Neural crest cell (in vitro differentiated cells): Measurements from ENCODE around the gene MGAT3. TPM values are rescaled to one million over a fixed set of nuclear protein-coding genes. Genes with fewer than 3 reads are reported as not detected.

ENCODE experiments used
- DNase-seq: peaks from one replicate; pipeline ENCODE4 v3.0.0; 2021; ENCODE audit warnings: low read depth, mixed read lengths, low spot score
- H3K27ac Mint-ChIP-seq: one replicate; pipeline ENCODE4 v1.8.0; 2021; ENCODE audit warnings: mild to moderate bottlenecking, mixed read lengths; ENCODE audit not compliant: unreplicated experiment
- H3K27me3 Mint-ChIP-seq: 2 replicates; pipeline ENCODE4 v1.8.0; 2021; ENCODE audit warnings: low read depth, mild to moderate bottlenecking, mixed read lengths
- H3K36me3 Mint-ChIP-seq: 2 replicates; pipeline ENCODE4 v1.8.0; 2021; ENCODE audit warnings: low read depth, mild to moderate bottlenecking, mixed read lengths
- H3K4me1 Mint-ChIP-seq: 2 replicates; pipeline ENCODE4 v1.8.0; 2021; ENCODE audit warnings: mixed read lengths
- H3K4me3 Mint-ChIP-seq: one replicate; pipeline ENCODE4 v1.8.0; 2021; ENCODE audit warnings: mild to moderate bottlenecking, mixed read lengths
- H3K9me3 Mint-ChIP-seq: 2 replicates; pipeline ENCODE4 v1.8.0; 2021; ENCODE audit warnings: mixed read lengths
- CTCF ChIP-seq: fragments of 200-600 bp; sonication (generic); conservative IDR thresholded peaks from 2 replicates; pipeline ENCODE4 v1.5.0; 2021; ENCODE audit warnings: antibody characterized with exemption, mild to moderate bottlenecking
- total RNA-seq: library from RNA; stranded (reverse); gene quantifications from 2 replicates; pipeline ENCODE4 v1.2.1, GENCODE V29; 2021

Gene MGAT3
- total RNA-seq, 1 donor from 2014 or later = 20.3 TPM

- Mint-ChIP-seq H3K27me3 (no peaks in the 10 kb centered on the region), H3K4me1 (peaks cover 58% of the 10 kb centered on the region), H3K27ac (peak overlapping the region; percentile 97), H3K4me3 (peak overlapping the region; percentile 57), H3K36me3 (no peaks in the 10 kb centered on the region), H3K9me3 (no peaks in the 10 kb centered on the region)
- no peak for DNase-seq
- no peak for TF ChIP-seq CTCF
Observed at GRCh38 chr22:39471381-39472141, 14.7 kb downstream of the MGAT3 start.

DNA sequence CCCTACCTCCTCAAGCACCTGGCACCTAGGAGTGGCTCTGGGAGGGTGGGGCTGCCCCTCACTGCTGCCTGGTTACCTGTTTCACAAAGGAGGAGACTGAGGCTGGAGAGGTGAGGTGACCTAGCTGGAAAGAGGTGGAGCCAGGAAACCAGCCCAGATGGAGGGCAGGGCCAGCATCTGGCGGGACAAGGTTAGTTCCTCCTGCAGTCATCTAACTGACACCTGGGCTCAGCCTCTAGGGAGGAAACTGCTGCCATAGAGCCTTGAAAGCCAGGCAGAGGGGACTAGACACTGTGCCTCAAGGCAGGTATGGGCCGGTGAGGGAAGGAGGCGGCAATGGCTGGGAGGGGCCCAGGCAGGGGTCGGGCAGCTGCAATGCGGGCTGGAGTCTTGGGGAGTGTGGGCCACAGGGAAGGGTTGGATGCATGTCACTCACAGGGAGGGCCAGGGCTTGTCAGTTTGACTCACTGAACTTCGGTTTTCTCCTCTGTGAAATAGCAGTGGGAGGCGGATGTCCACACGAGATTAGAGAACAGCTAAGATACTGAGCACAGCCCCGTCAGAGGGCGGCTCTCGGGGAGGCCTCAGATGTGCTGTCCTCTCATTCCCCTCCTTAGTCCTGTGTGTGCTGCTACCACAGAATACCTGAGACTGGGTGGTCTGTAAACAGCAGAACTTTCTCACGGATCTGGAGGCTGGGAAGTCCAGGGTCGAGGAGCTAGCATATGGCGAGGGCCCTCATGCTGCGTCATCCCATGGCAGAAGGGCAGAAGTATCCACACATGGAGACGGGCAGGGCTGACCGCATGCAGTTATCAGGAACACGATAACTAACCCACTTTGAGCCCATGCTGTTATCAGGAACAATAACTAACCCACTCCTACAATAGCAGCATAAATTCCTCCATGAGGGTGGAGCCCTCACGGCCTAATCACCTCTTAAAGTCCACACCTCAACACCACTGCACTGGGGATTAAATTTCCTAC, 16.1 kb downstream of the MGAT3 start:
- H3K27me3 Mint-ChIP-seq = no peaks in the 10 kb centered on the region
- no peaks in the 10 kb centered on the region for H3K9me3 Mint-ChIP-seq
- peak overlapping the region; percentile 15 for H3K4me3 Mint-ChIP-seq
- DNase-seq = no peak
- peaks cover 55% of the 10 kb centered on the region for H3K4me1 Mint-ChIP-seq
- no peaks in the 10 kb centered on the region for H3K36me3 Mint-ChIP-seq
- TF ChIP-seq CTCF = no peak
- peak overlapping the region; percentile 35 for H3K27ac Mint-ChIP-seq

DNA sequence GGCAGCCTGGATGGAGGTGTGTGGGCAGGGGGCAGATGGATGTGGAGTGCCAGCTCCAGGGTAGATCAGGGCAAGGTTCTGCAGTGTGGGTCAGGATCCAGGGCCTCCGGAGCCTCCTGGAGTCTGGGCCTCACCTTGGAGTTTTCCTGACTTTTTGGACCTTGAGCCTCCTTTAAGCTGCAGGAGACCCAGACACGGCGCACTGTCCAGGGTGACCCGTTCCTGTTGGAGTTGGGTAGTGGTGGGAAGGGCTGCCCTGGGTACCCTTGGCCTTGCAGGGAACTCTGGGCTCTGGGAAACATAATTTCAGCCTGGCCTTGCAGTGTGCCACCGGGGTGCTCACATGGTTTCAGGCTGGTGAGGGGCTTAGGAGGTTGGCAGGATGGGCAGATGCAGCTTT, 17.0 kb downstream of the MGAT3 start:
- Mint-ChIP-seq H3K27me3 (no peaks in the 10 kb centered on the region), H3K4me1 (peaks cover 50% of the 10 kb centered on the region), H3K9me3 (no peaks in the 10 kb centered on the region), H3K36me3 (no peaks in the 10 kb centered on the region), H3K27ac (no peak overlapping the region), H3K4me3 (no peak overlapping the region)
- no peak for DNase-seq
- no peak for TF ChIP-seq CTCF

- no peaks in the 10 kb centered on the region for H3K9me3 Mint-ChIP-seq
- DNase-seq = no peak
- H3K4me1 Mint-ChIP-seq = peaks cover 46% of the 10 kb centered on the region
- TF ChIP-seq CTCF = no peak
- H3K27me3 Mint-ChIP-seq = no peaks in the 10 kb centered on the region
- no peak overlapping the region for H3K27ac Mint-ChIP-seq
- no peaks in the 10 kb centered on the region for H3K36me3 Mint-ChIP-seq
- no peak overlapping the region for H3K4me3 Mint-ChIP-seq
Observed at GRCh38 chr22:39474351-39475111, 17.7 kb downstream of the MGAT3 start.

DNA sequence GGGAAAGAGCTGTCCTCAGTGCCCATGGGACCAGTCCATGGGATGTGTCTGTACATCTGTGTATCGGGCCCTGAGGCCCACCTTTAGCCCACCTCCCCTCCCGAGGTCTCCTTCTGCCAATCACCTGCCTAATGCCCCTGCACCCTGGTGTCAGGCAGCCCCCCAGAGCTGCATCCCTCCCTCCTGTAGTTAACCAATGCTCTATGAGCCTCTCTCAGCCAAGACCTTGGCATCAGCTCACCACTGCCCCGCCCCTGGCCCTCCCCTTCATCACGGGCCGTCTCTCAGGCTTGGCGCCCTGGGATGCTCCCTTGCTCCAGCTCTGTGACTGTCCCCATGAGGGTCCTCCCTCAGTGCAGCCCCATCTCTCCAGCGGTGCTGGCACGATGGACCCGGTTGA, 18.5 kb downstream of the MGAT3 start:
- no peak for TF ChIP-seq CTCF
- Mint-ChIP-seq H3K36me3 (no peaks in the 10 kb centered on the region), H3K4me3 (no peak overlapping the region), H3K27me3 (no peaks in the 10 kb centered on the region), H3K27ac (no peak overlapping the region), H3K4me1 (peaks cover 38% of the 10 kb centered on the region), H3K9me3 (no peaks in the 10 kb centered on the region)
- no peak for DNase-seq
